T-cell (primary cell): ENCODE results near the gene KMT2B. TPM values are rescaled to one million over a fixed set of nuclear protein-coding genes. Genes with fewer than 3 reads are reported as not detected.

Experiments
- ATAC-seq, 4 experiments: fragments of 200-7000 bp in 3 of 4; fragments of 150-1000 bp in 1 of 4; cut with Tn5 transposase; replicated peaks in 1 of 4; 1 replicate in 3 of 4; 2 replicates in 1 of 4; pipeline ENCODE4 v1.10.0; 2021; ENCODE audit warnings: moderate library complexity in 3 of 4, mild to moderate bottlenecking in 2 of 4, moderate number of reproducible peaks in 1 of 4
- CTCF ChIA-PET, 2 donors: fragments of 300-600 bp; sonication (Branson Sonifier 250); formaldehyde crosslinking; loops; one replicate each; lab custom pipeline; 2022; ENCODE audit warnings: antibody characterized with exemption in 2 of 2; lab: Charles Lee
- POLR2A ChIA-PET, 2 donors: fragments of 300-600 bp; sonication (Branson Sonifier 250); formaldehyde crosslinking; loops; one replicate each; lab custom pipeline; 2022; ENCODE audit warnings: antibody characterized with exemption in 2 of 2; lab: Charles Lee
- DNase-seq, 35 experiments: peaks; one replicate each; pipeline versions ENCODE4 v3.0.0 to v3.0.0-alpha.2; 2013 to 2023
- H3K27ac ChIP-seq: one replicate; pipeline ENCODE4 v1.5.1; 2013; ENCODE audit warnings: low read length
- H3K27me3 ChIP-seq, 2 experiments: replicated peaks in 1 of 2; 1 replicate in 1 of 2; 2 replicates in 1 of 2; pipeline versions ENCODE4 v1.6.1 to v1.7.0; 2013; ENCODE audit warnings: low read length in 1 of 2, mixed read lengths in 1 of 2; ENCODE audit not compliant: control insufficient read depth in 2 of 2, insufficient read depth in 2 of 2; ENCODE audit errors: extremely low read depth in 1 of 2
- H3K36me3 ChIP-seq, 2 donors: 1 replicate in 1 of 2; 2 replicates in 1 of 2; pipeline versions ENCODE4 v1.6.1 to v1.7.0; 2013; ENCODE audit warnings: low read length in 1 of 2; ENCODE audit not compliant: control insufficient read depth in 2 of 2, insufficient read depth in 1 of 2; ENCODE audit errors: extremely low read depth in 1 of 2
- H3K4me1 ChIP-seq, 2 experiments: 1 replicate in 1 of 2; 2 replicates in 1 of 2; pipeline versions ENCODE4 v1.6.1 to v1.7.0; 2013; ENCODE audit warnings: low read length in 2 of 2, mixed read lengths in 1 of 2; ENCODE audit not compliant: insufficient read depth in 2 of 2, control insufficient read depth in 1 of 2; ENCODE audit errors: extremely low read depth in 1 of 2
- H3K4me3 ChIP-seq, 2 donors: 1 replicate in 1 of 2; 2 replicates in 1 of 2; pipeline versions ENCODE4 v1.5.1 to v1.7.0; 2013; ENCODE audit warnings: mild to moderate bottlenecking in 2 of 2, low read length in 1 of 2, moderate library complexity in 1 of 2; ENCODE audit not compliant: control insufficient read depth in 1 of 2; ENCODE audit errors: extremely low read depth in 1 of 2
- H3K9me3 ChIP-seq: 2 replicates; pipeline ENCODE4 v1.7.0; 2013
- H3K27ac Mint-ChIP-seq, 2 donors: one replicate each; pipeline ENCODE4 v1.8.0; 2020 to 2021; ENCODE audit warnings: mild to moderate bottlenecking in 2 of 2, mixed read lengths in 2 of 2
- H3K27me3 Mint-ChIP-seq, 2 donors: one replicate each; pipeline ENCODE4 v1.8.0; 2021 to 2022; ENCODE audit warnings: mixed read lengths in 2 of 2
- H3K36me3 Mint-ChIP-seq: one replicate; pipeline ENCODE4 v1.8.0; 2021; ENCODE audit warnings: mixed read lengths
- H3K4me1 Mint-ChIP-seq, 3 donors: one replicate each; pipeline ENCODE4 v1.8.0; 2020 to 2022; ENCODE audit warnings: mixed read lengths in 3 of 3, mild to moderate bottlenecking in 1 of 3
- H3K4me3 Mint-ChIP-seq, 3 donors: one replicate each; pipeline ENCODE4 v1.8.0; 2020 to 2022; ENCODE audit warnings: mild to moderate bottlenecking in 3 of 3, mixed read lengths in 3 of 3, moderate library complexity in 3 of 3
- H3K9me3 Mint-ChIP-seq, 3 donors: one replicate each; pipeline ENCODE4 v1.8.0; 2020 to 2022; ENCODE audit warnings: mixed read lengths in 3 of 3
- WGBS: methylation state at CpG from one replicate; pipeline ENCODE4 v1.1.5; 2013; ENCODE audit warnings: missing lambda C conversion rate; ENCODE audit not compliant: insufficient coverage; 5-methylcytosine and 5-hydroxymethylcytosine counted together
- total RNA-seq, 35 experiments: library from RNA in 6 of 35; stranded (reverse) in 6 of 35; fragments of 120-200 nt in 1 of 35; gene quantifications; one replicate each; pipeline versions ENCODE4 v1.2.1 to v1.2.4 and lab custom pipeline; 2013 to 2026

KMT2B gene
- total RNA-seq, 5 donors from 2014 or later (not counting 1 experiment from before 2014, with no cell fraction given) = 76.4 to 107 (median 92.5) TPM

DNA sequence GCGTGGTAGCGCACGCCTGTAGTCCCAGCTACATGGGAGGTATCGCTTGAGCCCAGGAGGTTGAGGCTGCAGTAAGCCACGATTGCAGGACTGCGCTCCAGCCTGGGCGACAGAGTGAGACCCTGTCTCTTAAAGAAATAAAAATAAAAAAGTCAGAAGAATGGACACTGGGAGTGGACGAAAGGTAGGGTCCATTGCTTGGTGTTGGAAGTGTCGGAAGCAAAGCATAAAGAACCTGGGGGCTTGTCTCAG lies 57.2 kb downstream of the KMT2B start:
- ATAC-seq (peak in 1 of 4 experiments; percentile 19), DNase-seq (no peak)
- peaks cover 4 to 19% of the 10 kb centered on the region in 2 experiments for H3K4me1 ChIP-seq
- Mint-ChIP-seq H3K27me3 (no peaks in the 10 kb centered on the region), H3K4me1 (peaks cover 6 to 20% (median 20%) of the 10 kb centered on the region in 3 donors), H3K4me3 (peak overlapping the region; percentile 78 to 88 (median 80)), H3K36me3 (peaks cover 4% of the 10 kb centered on the region), H3K27ac (no peak overlapping the region), H3K9me3 (no peaks in the 10 kb centered on the region)
- peak overlapping the region in 1 of 2 donors; percentile 62 for H3K4me3 ChIP-seq
- H3K36me3 ChIP-seq = peaks cover 0 to 1% of the 10 kb centered on the region in 2 donors
- 20% methylated on average over 7 of the region's 9 CpGs for WGBS
- H3K27ac ChIP-seq = no peak overlapping the region
- no peaks in the 10 kb centered on the region for H3K9me3 ChIP-seq
- CTCF ChIA-PET = no interaction called here
- POLR2A ChIA-PET = no interaction called here
- no peaks in the 10 kb centered on the region for H3K27me3 ChIP-seq

DNA sequence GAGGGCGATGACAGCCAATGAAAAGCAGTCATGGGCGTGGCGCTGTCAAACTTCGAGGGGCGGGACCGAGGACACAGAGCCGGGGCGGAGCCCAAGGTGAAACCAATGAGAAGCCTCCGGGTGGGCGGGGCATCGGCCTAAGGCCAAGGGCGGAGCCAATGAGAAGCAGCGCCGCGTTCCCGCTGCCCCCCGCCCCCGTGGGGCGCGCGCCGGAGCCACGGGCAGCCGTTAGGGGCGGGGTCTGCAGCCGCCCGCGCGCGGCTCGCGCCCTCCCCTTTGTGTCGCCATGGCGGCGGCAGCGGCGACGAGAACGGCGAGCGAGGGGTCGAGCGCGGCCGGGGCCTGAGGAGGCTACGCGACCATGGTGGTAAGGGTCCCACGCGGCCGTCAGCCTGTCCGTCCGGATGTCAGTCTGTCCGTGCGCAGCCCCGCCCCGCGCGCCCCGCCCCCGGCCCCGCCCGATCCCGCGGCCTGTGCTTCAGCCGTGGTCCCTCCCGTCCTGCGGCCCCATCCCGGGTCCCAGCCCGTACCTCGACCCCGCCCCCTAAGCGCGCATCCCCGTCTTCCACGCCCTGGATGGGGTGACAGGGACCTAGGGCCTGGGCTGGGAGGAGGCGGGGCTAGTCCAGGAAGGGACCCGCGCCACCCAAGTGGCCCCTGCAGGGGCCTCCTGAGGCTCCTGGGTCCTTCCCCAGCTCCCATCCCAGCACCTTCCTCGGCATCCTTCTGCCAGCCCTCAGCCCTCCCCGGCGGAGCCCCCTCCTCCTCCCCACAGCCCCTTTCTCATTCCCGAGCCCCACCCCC lies 57.7 kb downstream of the KMT2B start, which contains the start of gene ARHGAP33:
Gene ARHGAP33, plus strand, starts transcription at position 267 of the 804 bp plus-strand sequence. Its CDS starts 95 bp downstream, at position 362.
- Mint-ChIP-seq H3K4me3 (peak within 1 kb of the TSS; percentile 78 to 88 (median 80)), H3K36me3 (peaks cover 4% of the 10 kb centered on the region), H3K27ac (peak within 1 kb of the TSS in 1 of 2 donors; percentile 64), H3K9me3 (no peaks in the 10 kb centered on the region), H3K27me3 (no peaks in the 10 kb centered on the region), H3K4me1 (peaks cover 6 to 20% (median 20%) of the 10 kb centered on the region in 3 donors)
- Histone ChIP-seq H3K27ac (no peak within 1 kb of the TSS), H3K4me3 (peak within 1 kb of the TSS in 1 of 2 donors; percentile 62), H3K9me3 (no peaks in the 10 kb centered on the region), H3K4me1 (peaks cover 4 to 19% of the 10 kb centered on the region in 2 experiments), H3K27me3 (no peaks in the 10 kb centered on the region), H3K36me3 (peaks cover 0 to 3% of the 10 kb centered on the region in 2 donors)
- peak; percentile 94 to 100 (median 98) for DNase-seq
- ChIA-PET CTCF (no interaction called here), POLR2A (no interaction called here)
- ATAC-seq = peak; percentile 96 to 99 (median 98)
- under 1% methylated on average over 68 of the region's 82 CpGs for WGBS

DNA sequence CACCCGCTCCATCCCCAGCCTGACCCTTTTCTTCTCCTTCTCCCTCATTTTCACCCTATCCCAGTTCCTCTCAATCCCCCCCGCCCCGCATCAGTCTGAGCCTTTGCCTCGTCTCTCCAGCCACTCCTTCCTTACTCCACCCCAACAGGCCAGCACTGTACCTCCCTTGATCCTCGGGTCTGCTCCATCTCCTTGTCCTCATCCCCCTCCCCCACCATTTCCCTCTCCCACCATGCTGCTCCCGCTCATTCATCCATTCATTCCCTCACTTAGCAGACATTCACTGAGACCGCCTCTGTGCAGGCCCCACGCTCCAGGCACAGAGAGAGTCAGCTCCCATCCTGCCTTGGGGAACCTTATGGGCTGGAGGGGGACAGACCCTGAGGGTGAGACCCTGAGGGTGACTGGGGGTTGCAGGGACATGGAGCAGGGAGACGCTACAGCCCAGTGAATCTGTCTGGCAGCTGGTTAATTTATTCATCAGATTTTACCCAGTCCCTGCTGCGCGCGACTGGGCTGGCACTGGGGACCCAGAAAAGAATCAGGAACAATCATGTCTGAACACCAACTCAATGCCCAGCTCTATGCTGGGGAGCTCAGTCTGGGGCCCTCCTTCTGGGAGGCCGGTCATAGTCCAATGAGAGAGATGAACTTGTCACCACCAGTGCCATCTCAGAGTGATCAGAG lies 58.4 kb downstream of the KMT2B start:
- no peaks in the 10 kb centered on the region for H3K27me3 ChIP-seq
- no peak for ATAC-seq
- ChIA-PET POLR2A (no interaction called here), CTCF (no interaction called here)
- no peak overlapping the region for H3K27ac ChIP-seq
- Mint-ChIP-seq H3K27ac (no peak overlapping the region), H3K4me3 (peak overlapping the region; percentile 62 to 88 (median 72)), H3K27me3 (no peaks in the 10 kb centered on the region), H3K36me3 (peaks cover 6% of the 10 kb centered on the region), H3K4me1 (peaks cover 6 to 20% (median 20%) of the 10 kb centered on the region in 3 donors), H3K9me3 (no peaks in the 10 kb centered on the region)
- DNase-seq = no peak
- H3K4me3 ChIP-seq = peak overlapping the region in 1 of 2 donors; percentile 62
- H3K36me3 ChIP-seq = peaks cover 0 to 3% of the 10 kb centered on the region in 2 donors
- 73% methylated on average over 11 of the region's 13 CpGs for WGBS
- H3K9me3 ChIP-seq = no peaks in the 10 kb centered on the region
- peaks cover 4 to 19% of the 10 kb centered on the region in 2 experiments for H3K4me1 ChIP-seq

DNA sequence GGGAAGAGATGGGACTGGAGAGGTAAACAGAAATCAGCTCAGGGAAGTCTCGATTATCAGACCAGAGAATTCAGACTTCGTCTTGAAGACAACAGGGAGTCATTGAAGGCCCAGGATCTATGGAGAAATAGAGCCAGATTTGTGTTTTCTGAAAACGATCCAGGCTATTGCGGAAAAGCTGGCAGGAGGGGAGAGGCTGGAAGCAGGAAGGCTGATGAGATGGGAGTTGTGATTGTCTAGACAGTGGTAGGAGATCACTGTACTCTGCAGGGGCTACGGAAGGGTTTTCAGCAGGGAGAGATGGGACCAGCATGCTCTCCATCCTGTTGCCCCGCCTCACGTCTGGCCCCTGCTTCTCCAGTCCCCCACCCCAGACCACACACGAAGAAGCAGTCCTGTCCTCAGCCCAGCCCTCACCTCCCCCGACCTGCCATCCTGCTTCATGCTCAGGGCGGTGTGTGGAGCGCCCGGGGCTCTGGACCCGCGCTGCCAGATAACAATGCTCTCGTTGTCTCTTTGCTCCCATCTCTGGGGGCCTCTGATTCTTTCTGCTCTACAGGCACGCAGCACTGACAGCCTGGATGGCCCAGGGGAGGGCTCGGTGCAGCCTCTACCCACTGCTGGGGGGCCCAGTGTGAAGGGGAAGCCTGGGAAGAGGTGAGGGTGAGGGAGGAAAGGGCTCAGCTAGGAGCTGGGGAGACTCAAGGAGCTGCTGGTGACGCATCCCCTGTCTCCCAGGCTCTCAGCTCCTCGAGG lies 59.5 kb downstream of the KMT2B start:
- H3K4me3 Mint-ChIP-seq = peak overlapping the region; percentile 62 to 88 (median 72)
- Histone ChIP-seq H3K36me3 (peaks cover 0 to 3% of the 10 kb centered on the region in 2 donors), H3K27me3 (no peaks in the 10 kb centered on the region), H3K27ac (no peak overlapping the region), H3K4me3 (no peak overlapping the region), H3K4me1 (peaks cover 4 to 19% of the 10 kb centered on the region in 2 experiments), H3K9me3 (no peaks in the 10 kb centered on the region)
- H3K4me1 Mint-ChIP-seq = peaks cover 6 to 20% (median 20%) of the 10 kb centered on the region in 3 donors
- ChIA-PET CTCF (no interaction called here), POLR2A (interaction anchor here in 1 of 2 donors (0.6 kb wide), 1 partner anchor 14 kb away, joined by 4 read pairs; no protein-coding TSS in a partner anchor)
- no peaks in the 10 kb centered on the region for H3K27me3 Mint-ChIP-seq
- no peaks in the 10 kb centered on the region for H3K9me3 Mint-ChIP-seq
- ATAC-seq (no peak), DNase-seq (no peak)
- H3K27ac Mint-ChIP-seq = peak overlapping the region in 1 of 2 donors; percentile 45
- 90% methylated on average over 18 of the region's 19 CpGs for WGBS
- peaks cover 10% of the 10 kb centered on the region for H3K36me3 Mint-ChIP-seq

DNA sequence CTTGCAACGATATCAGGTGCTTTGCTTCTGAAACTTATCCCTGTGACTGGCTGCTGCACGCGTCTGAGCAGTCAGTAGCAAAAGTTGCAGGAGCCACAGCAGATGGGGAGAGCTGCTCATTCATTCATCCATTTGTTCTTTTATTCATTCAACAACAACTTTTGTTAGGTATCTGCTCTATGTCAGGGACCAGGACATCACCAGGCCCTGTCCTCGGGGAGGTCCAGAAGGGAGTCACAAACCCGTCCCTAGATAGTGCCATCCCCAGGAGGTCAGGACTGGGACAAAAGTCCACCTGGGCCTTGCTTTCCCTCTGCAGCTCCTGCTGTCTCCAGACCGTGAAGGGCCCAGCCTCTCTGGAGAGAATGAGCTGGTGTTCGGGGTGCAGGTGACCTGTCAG lies 60.2 kb downstream of the KMT2B start:
- peaks cover 0 to 3% of the 10 kb centered on the region in 2 donors for H3K36me3 ChIP-seq
- H3K27me3 Mint-ChIP-seq = no peaks in the 10 kb centered on the region
- H3K4me3 Mint-ChIP-seq = peak overlapping the region in 2 of 3 donors; percentile 8 to 43
- no peak overlapping the region for H3K27ac Mint-ChIP-seq
- ChIA-PET CTCF (no interaction called here), POLR2A (interaction anchor here in 1 of 2 donors (0.6 kb wide), 1 partner anchor 15 kb away, joined by 4 read pairs; no protein-coding TSS in a partner anchor)
- no peak for DNase-seq
- H3K4me1 Mint-ChIP-seq = peaks cover 6 to 20% (median 20%) of the 10 kb centered on the region in 3 donors
- peaks cover 4 to 19% of the 10 kb centered on the region in 2 experiments for H3K4me1 ChIP-seq
- no peak for ATAC-seq
- no peaks in the 10 kb centered on the region for H3K9me3 Mint-ChIP-seq
- no peak overlapping the region for H3K27ac ChIP-seq
- H3K36me3 Mint-ChIP-seq = peaks cover 10% of the 10 kb centered on the region
- WGBS = 83% methylated on average over 7 of the region's 7 CpGs
- no peak overlapping the region for H3K4me3 ChIP-seq
- H3K27me3 ChIP-seq = no peaks in the 10 kb centered on the region
- H3K9me3 ChIP-seq = no peaks in the 10 kb centered on the region

DNA sequence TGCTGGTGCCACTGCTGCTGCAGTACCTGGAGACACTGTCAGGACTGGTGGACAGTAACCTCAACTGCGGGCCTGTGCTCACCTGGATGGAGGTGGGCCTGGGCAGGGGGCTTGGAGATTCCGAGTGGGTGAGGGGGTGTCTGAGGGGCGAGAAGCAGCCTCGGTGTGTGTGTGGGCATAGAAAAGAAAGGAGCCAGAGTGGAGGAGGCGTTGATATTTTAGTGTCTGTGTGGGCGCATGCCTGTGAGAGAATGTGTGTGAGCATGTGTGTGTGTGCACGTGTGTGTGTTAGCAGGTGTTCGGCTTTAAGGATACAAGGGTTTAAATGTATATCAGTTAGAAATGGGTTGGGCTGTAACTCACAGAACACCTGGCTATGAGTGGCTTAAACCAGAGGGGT lies 61.2 kb downstream of the KMT2B start:
- peaks cover 0 to 3% of the 10 kb centered on the region in 2 donors for H3K36me3 ChIP-seq
- ATAC-seq = no peak

More for the DNA sequence above, 61.2 kb downstream of the KMT2B start:
- Histone ChIP-seq H3K4me1 (peaks cover 4 to 19% of the 10 kb centered on the region in 2 experiments), H3K4me3 (no peak overlapping the region), H3K9me3 (no peaks in the 10 kb centered on the region), H3K27me3 (no peaks in the 10 kb centered on the region), H3K27ac (no peak overlapping the region)
- Mint-ChIP-seq H3K4me3 (no peak overlapping the region), H3K4me1 (peaks cover 6 to 20% (median 20%) of the 10 kb centered on the region in 3 donors), H3K9me3 (no peaks in the 10 kb centered on the region), H3K36me3 (peaks cover 10% of the 10 kb centered on the region), H3K27ac (no peak overlapping the region), H3K27me3 (no peaks in the 10 kb centered on the region)
- no peak for DNase-seq
- WGBS = 83% methylated on average over 8 of the region's 8 CpGs
- ChIA-PET CTCF (no interaction called here), POLR2A (no interaction called here)
